ENCODE results near the gene CCDC12.

DNA sequence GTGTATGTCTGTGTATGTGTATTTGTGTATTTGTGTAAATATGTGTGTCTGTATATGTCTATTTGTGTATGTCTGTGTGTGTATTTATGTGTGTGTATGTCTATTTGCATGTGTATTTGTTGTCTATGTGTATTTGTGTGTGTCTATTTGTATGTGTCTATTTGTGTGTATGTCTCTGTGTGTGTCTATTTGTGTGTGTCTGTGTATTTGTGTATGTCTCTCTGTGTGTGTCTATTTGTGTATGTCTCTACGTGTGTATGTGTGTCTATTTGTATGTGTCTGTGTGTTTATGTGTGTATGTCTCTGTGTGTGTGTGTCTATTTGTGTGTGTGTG, 68.6 kb downstream of the CCDC12 start:
- TF ChIP-seq EZH2 (IDR thresholded peaks at IDR 0.05; ENCODE audit: insufficient read depth, poor library complexity, severe bottlenecking) (no peak), EZH2phosphoT487 (IDR thresholded peaks at IDR 0.05; ENCODE audit: insufficient read depth, low read depth) (no peak)

All from GM23248 (cell line).